Measurements from ENCODE around the gene GPHA2.
"Not testable (repeated sequence)": the region's sequence is repeated elsewhere in the genome, so short reads cannot be mapped to it uniquely, and the experiment has no call there.

The GPHA2 gene

GRCh38 chr11:64935359-64936081 is at the start of gene GPHA2:
TSS of gene GPHA2 (minus strand) at chr11:64935893. CDS start at chr11:64935460, 433 bp downstream.
- DNase-seq, result peak; percentile 89

GRCh38 chr11:64983339-64983738 is 47.6 kb upstream of the GPHA2 start:
- not testable (repeated sequence) for DNase-seq

GRCh38 chr11:64976651-64977050 is 41.0 kb upstream of the GPHA2 start:
- no peak for DNase-seq

- DNase-seq, result no peak
Observed at GRCh38 chr11:64974124-64974523, 38.4 kb upstream of the GPHA2 start.

- DNase-seq, result peak; percentile 68
Observed at GRCh38 chr11:64971421-64972233, 35.9 kb upstream of the GPHA2 start, which contains the start of gene MAJIN. TSS of gene MAJIN (minus strand) at chr11:64972108. CDS start at chr11:64959405, 12,703 bp downstream.

- no peak for DNase-seq
Observed at GRCh38 chr11:64970731-64971151, 35.0 kb upstream of the GPHA2 start.

GRCh38 chr11:64969209-64969608 is 33.5 kb upstream of the GPHA2 start:
- no peak for DNase-seq

GRCh38 chr11:64967375-64967774 is 31.7 kb upstream of the GPHA2 start:
- DNase-seq, result no peak

- DNase-seq, result no peak
Observed at GRCh38 chr11:64963072-64963631, 27.5 kb upstream of the GPHA2 start.

- no peak for DNase-seq
Observed at GRCh38 chr11:64960719-64961118, 25.0 kb upstream of the GPHA2 start.

- no peak for DNase-seq
Observed at GRCh38 chr11:64959498-64959897, 23.8 kb upstream of the GPHA2 start.

GRCh38 chr11:64954201-64954600 is 18.5 kb upstream of the GPHA2 start:
- no peak for DNase-seq

GRCh38 chr11:64951529-64951928 is 15.8 kb upstream of the GPHA2 start:
- DNase-seq, result no peak

GRCh38 chr11:64947208-64947814 is 11.6 kb upstream of the GPHA2 start:
- peak; percentile 60 for DNase-seq

- DNase-seq, result no peak
Observed at GRCh38 chr11:64936539-64936938, 846 bp upstream of the GPHA2 start.

- DNase-seq, result no peak
Observed at GRCh38 chr11:64934682-64935358, 873 bp downstream of the GPHA2 start.

- no peak for DNase-seq
Observed at GRCh38 chr11:64933935-64934681, 1.6 kb downstream of the GPHA2 start.

GRCh38 chr11:64933213-64933934 is 2.3 kb downstream of the GPHA2 start:
- DNase-seq, result no peak

GRCh38 chr11:64932324-64932723 is 3.4 kb downstream of the GPHA2 start:
- no peak for DNase-seq

- DNase-seq, result no peak
Observed at GRCh38 chr11:64931290-64931689, 4.4 kb downstream of the GPHA2 start.

GRCh38 chr11:64930340-64930739 is 5.4 kb downstream of the GPHA2 start:
- DNase-seq, result no peak

Measured in islet precursor cell (in vitro differentiated cells).